Body of pancreas (tissue), 4 donors: ENCODE data around the gene KIAA1328. TPM values are rescaled to one million over a fixed set of nuclear protein-coding genes. Genes with fewer than 3 reads are reported as not detected.

Experiments
- ATAC-seq: fragments of 150-250 bp; one replicate; pipeline ENCODE4 v1.9.1; 2016
- DNase-seq, 4 donors: peaks; one replicate each; pipeline ENCODE4 v3.0.0-alpha.2; 2019
- H3K27ac ChIP-seq, 4 donors: fragments of 200-600 bp; sonication (generic); 1 replicate in 3 of 4; 2 replicates in 1 of 4; pipeline versions ENCODE4 v1.5.1 to v1.6.1; 2016 to 2019; ENCODE audit warnings: mild to moderate bottlenecking in 1 of 4, mixed read lengths in 1 of 4, moderate library complexity in 1 of 4
- H3K27me3 ChIP-seq, 2 donors: fragments of 200-600 bp; sonication (generic); one replicate each; pipeline ENCODE4 v1.6.0; 2016; ENCODE audit warnings: mild to moderate bottlenecking in 1 of 2
- H3K36me3 ChIP-seq, 2 donors: fragments of 200-600 bp; sonication (generic); replicated peaks in 1 of 2; 2 replicates each; pipeline ENCODE4 v1.5.1; 2016; ENCODE audit warnings: low read depth in 2 of 2; ENCODE audit not compliant: insufficient read depth in 1 of 2
- H3K4me1 ChIP-seq: fragments of 200-600 bp; sonication (generic); one replicate; pipeline ENCODE4 v1.6.0; 2016
- H3K4me3 ChIP-seq, 2 donors: fragments of 200-600 bp; sonication (generic); 1 replicate in 1 of 2; 2 replicates in 1 of 2; pipeline ENCODE4 v1.5.1; 2016 to 2019
- H3K9me3 ChIP-seq, 3 donors: fragments of 200-600 bp; sonication (generic); 1 replicate in 2 of 3; 2 replicates in 1 of 3; pipeline ENCODE4 v1.5.1; 2016
- POLR2A ChIP-seq, 3 donors: fragments of 450-650 bp; IDR thresholded peaks; one replicate each; pipeline ENCODE4 v1.6.1; 2016; ENCODE audit warnings: antibody characterized with exemption in 3 of 3, mild to moderate bottlenecking in 2 of 3
- WGBS, 2 donors: methylation state at CpG; one replicate each; pipeline ENCODE4 v1.1.5; 2017; 5-methylcytosine and 5-hydroxymethylcytosine counted together
- intact Hi-C: fragments of 100-400 bp; cut with DNase I; formaldehyde crosslinking; loops from one replicate; pipeline ENCODE4 v1.15.1; 2023
- total RNA-seq, 2 donors: library from RNA; depleted of rRNA; stranded (reverse); fragments of >200 nt; gene quantifications; one replicate each; pipeline ENCODE4 v1.1.0, GENCODE V29; 2016
- TF ChIP-seq, protein P1 (sequence below), 7 experiments: fragments of 450-650 bp in 4 of 7; fragments of 200-600 bp in 3 of 7; sonication (generic) in 3 of 7; IDR thresholded peaks; one replicate each; pipeline ENCODE4 v1.5.1; 2016 to 2019; ENCODE audit warnings: antibody characterized with exemption in 7 of 7

The KIAA1328 gene
- total RNA-seq, 2 donors from 2014 or later = 10.9 to 21.8 TPM

DNA sequence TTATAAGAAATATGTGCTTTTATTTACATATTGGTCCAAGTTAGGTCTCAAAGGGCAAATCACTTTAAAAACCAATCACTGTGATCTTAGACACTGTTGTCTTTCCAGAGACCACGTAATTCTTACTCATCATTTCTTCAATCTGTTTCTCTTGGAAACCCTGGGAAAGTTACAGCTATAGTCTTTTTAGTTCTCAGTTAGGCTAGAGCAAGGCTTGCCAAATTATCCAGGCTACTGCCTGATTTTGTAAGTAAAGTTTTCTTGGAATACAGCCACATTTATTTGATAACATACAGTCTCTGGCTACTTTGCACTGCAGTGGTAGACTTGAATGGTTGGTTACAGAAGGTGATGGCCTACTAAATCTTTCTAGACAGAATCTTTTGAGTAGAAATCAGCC is 106.0 kb downstream of the KIAA1328 start:
- ATAC-seq (no peak), DNase-seq (peak in 1 of 4 donors; percentile 6)
- H3K27me3 ChIP-seq = no peaks in the 10 kb centered on the region
- TF ChIP-seq POLR2A (IDR thresholded peaks at IDR 0.05) = no peak
- TF ChIP-seq, protein P1, sequence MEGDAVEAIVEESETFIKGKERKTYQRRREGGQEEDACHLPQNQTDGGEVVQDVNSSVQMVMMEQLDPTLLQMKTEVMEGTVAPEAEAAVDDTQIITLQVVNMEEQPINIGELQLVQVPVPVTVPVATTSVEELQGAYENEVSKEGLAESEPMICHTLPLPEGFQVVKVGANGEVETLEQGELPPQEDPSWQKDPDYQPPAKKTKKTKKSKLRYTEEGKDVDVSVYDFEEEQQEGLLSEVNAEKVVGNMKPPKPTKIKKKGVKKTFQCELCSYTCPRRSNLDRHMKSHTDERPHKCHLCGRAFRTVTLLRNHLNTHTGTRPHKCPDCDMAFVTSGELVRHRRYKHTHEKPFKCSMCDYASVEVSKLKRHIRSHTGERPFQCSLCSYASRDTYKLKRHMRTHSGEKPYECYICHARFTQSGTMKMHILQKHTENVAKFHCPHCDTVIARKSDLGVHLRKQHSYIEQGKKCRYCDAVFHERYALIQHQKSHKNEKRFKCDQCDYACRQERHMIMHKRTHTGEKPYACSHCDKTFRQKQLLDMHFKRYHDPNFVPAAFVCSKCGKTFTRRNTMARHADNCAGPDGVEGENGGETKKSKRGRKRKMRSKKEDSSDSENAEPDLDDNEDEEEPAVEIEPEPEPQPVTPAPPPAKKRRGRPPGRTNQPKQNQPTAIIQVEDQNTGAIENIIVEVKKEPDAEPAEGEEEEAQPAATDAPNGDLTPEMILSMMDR (IDR thresholded peaks at IDR 0.05) = no peak
- intact Hi-C loops = no loop called here
- H3K27ac ChIP-seq = no peak overlapping the region
- no peaks in the 10 kb centered on the region for H3K9me3 ChIP-seq
- no peaks in the 10 kb centered on the region for H3K36me3 ChIP-seq
- no peak overlapping the region for H3K4me3 ChIP-seq
- WGBS, 2 donors = 31 to 57% methylated on average over 1 of the region's 1 CpG
- no peaks in the 10 kb centered on the region for H3K4me1 ChIP-seq

DNA sequence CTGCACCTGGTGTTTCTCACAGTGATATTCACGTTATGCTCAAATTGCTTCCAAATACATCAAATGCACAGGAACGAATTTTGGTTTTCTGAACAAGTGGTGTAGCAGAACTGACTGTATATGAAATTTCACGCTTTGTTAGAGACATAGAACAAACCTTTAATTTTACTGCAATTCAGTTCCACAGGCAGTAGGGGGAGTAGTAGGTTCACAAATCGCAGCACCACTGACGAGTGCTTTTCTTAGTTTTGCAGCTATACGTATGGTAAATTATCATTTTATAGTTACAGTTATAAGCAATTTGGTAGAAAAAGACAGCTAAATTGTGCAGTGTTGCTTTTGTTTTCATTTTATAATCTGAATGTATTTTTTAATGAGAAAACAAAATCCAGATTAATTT is 113.3 kb downstream of the KIAA1328 start:
- Histone ChIP-seq H3K4me3 (no peak overlapping the region), H3K9me3 (no peaks in the 10 kb centered on the region), H3K27ac (no peak overlapping the region), H3K27me3 (no peaks in the 10 kb centered on the region), H3K36me3 (no peaks in the 10 kb centered on the region), H3K4me1 (no peaks in the 10 kb centered on the region)
- TF ChIP-seq, protein P1 (IDR thresholded peaks at IDR 0.05) = peak; percentile 27 to 72 (median 55)
- no peak for TF ChIP-seq POLR2A (IDR thresholded peaks at IDR 0.05)
- intact Hi-C loops = no loop called here
- ATAC-seq (peak; percentile 42), DNase-seq (peak in 1 of 4 donors; percentile 12)
- 50 to 51% methylated on average over 6 of the region's 6 CpGs for WGBS, 2 donors

DNA sequence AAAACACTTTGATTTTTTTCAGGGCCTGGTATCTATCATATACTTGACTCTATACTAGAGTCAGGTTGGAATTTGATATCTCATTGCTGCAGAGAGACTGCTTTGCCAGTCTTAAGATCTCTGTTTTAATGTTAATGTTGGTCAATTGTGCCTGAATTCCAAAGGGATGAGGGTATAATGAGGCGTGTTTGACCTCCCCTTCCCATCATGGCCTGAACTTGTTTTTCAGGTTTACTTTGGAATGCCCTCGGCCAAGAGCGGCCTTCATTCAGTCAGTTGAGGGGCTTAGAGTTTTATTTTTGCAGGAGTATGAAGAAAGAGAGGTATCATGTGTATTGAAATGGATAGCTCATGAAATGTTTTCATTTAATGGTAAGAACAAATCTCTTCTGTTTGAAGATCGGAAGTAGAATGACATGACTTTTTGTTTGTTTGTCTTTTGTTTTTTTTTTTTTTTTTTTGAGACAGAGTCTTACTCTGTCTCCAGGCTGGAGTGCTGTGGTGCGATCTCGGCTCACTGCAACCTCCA is 119.0 kb downstream of the KIAA1328 start:
- WGBS, 2 donors = 78 to 83% methylated on average over 6 of the region's 6 CpGs
- Histone ChIP-seq H3K4me3 (no peak overlapping the region), H3K4me1 (no peaks in the 10 kb centered on the region), H3K27me3 (no peaks in the 10 kb centered on the region), H3K9me3 (no peaks in the 10 kb centered on the region), H3K27ac (no peak overlapping the region), H3K36me3 (no peaks in the 10 kb centered on the region)
- TF ChIP-seq, protein P1 (IDR thresholded peaks at IDR 0.05) = no peak
- no peak for TF ChIP-seq POLR2A (IDR thresholded peaks at IDR 0.05)
- ATAC-seq = no peak
- no peak for DNase-seq
- intact Hi-C loops = no loop called here

DNA sequence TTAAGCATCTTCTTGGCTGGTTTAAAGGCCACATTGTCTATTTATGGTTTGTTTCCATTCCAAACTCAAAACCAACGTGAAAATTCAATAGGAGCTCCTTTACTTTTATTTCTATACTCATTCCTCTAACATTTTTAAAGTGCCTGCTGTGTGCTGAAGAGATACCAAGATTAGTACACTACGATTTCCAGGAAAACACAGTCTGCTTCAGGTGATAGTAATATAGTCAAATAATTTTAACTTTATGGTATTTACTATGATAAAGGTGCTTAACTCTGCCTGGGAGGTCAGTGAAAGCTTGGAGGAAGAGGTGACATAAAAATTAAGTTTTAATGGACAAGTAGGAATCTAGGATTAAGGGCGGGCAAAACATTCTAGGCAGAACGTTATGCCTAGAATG is 121.4 kb downstream of the KIAA1328 start:
- ATAC-seq (no peak), DNase-seq (no peak)
- no peak overlapping the region for H3K4me3 ChIP-seq
- TF ChIP-seq, protein P1 (IDR thresholded peaks at IDR 0.05) = no peak
- H3K36me3 ChIP-seq = no peaks in the 10 kb centered on the region
- H3K27ac ChIP-seq = no peak overlapping the region
- H3K4me1 ChIP-seq = no peaks in the 10 kb centered on the region
- H3K27me3 ChIP-seq = no peaks in the 10 kb centered on the region
- no peaks in the 10 kb centered on the region for H3K9me3 ChIP-seq
- WGBS, 2 donors = 46 to 54% methylated on average over 4 of the region's 4 CpGs
- intact Hi-C loops = no loop called here

DNA sequence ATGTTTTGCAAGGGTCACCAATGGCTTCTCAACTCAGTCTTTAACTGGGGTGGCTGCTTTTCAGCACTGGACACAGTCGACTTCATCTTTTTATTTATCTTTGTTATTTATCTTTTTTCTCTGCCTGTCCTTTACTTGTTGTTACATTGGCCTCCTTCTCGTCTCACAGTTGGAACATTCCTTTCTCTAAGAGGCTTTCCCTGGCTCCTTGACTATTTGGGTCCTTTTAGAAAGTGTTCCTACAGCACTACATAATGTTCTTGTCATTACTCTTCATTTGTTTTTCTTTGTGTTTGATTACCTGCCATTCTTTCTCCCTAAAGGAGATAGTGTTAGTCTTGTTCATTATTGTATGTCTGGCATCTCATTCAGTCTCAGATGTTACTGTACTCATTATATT is 122.0 kb downstream of the KIAA1328 start:
- no peak overlapping the region for H3K4me3 ChIP-seq
- DNase-seq (no peak), ATAC-seq (no peak)
- no peaks in the 10 kb centered on the region for H3K27me3 ChIP-seq
- no peaks in the 10 kb centered on the region for H3K36me3 ChIP-seq
- WGBS, 2 donors = 40 to 52% methylated on average over 2 of the region's 2 CpGs
- TF ChIP-seq POLR2A (IDR thresholded peaks at IDR 0.05) = no peak
- TF ChIP-seq, protein P1 (IDR thresholded peaks at IDR 0.05) = no peak
- no peaks in the 10 kb centered on the region for H3K9me3 ChIP-seq
- no peaks in the 10 kb centered on the region for H3K4me1 ChIP-seq
- no peak overlapping the region for H3K27ac ChIP-seq
- intact Hi-C loops = no loop called here
